ENCODE results near the gene MYO1G. TPM values are rescaled to one million over a fixed set of nuclear protein-coding genes. Genes with fewer than 3 reads are reported as not detected.
A peak's percentile ranks its signal among the peaks of the same experiment; 100 is the strongest.

The MYO1G gene
- total RNA-seq, 2 experiments from 2014 or later: 391 to 406 TPM

- intact Hi-C loops (cut with micrococcal nuclease): no loop called here
- CTCF ChIA-PET: interaction anchor here (0.6 to 2.6 kb wide), 5 partner anchors 12 to 126 kb away, joined by 4 to 13 read pairs (median 4); partner anchors contain the start of genes CCM2 and TBRG4
- Mint-ChIP-seq H3K36me3 (ENCODE audit: low read depth) (peaks cover 55% of the 10 kb centered on the region), H3K9me3 (no peaks in the 10 kb centered on the region), H3K27ac (peak overlapping the region; percentile 99), H3K27me3 (ENCODE audit: low read depth) (no peaks in the 10 kb centered on the region), H3K4me3 (peak overlapping the region; percentile 99), H3K4me1 (ENCODE audit: low read depth) (peaks cover 56% of the 10 kb centered on the region)
- no peak for DNase-seq
These were observed 6.3 kb upstream of the MYO1G start for GRCh38 chr7:44985033-44985695.

GRCh38 chr7:44984478-44984758, 5.6 kb upstream of the MYO1G start:
- peak overlapping the region; percentile 99 for H3K27ac Mint-ChIP-seq
- CTCF ChIA-PET: interaction anchor here (2.6 kb wide), 1 partner anchor 11 kb away, joined by 13 read pairs; no protein-coding TSS in a partner anchor
- H3K4me1 Mint-ChIP-seq (ENCODE audit: low read depth): peaks cover 63% of the 10 kb centered on the region
- H3K27me3 Mint-ChIP-seq (ENCODE audit: low read depth): no peaks in the 10 kb centered on the region
- H3K9me3 Mint-ChIP-seq: no peaks in the 10 kb centered on the region
- H3K36me3 Mint-ChIP-seq (ENCODE audit: low read depth): peaks cover 58% of the 10 kb centered on the region
- H3K4me3 Mint-ChIP-seq: peak overlapping the region; percentile 99
- intact Hi-C loops (cut with micrococcal nuclease): loop anchor here (5.0 kb wide), 1 partner anchor 1392 kb away; no protein-coding TSS in a partner anchor
- no peak for DNase-seq

- DNase-seq: no peak
- Mint-ChIP-seq H3K36me3 (ENCODE audit: low read depth) (peaks cover 61% of the 10 kb centered on the region), H3K27ac (peak overlapping the region; percentile 99)
These were observed 5.1 kb upstream of the MYO1G start for GRCh38 chr7:44983742-44984477.

GRCh38 chr7:44982970-44983369, 4.2 kb upstream of the MYO1G start:
- Mint-ChIP-seq H3K36me3 (ENCODE audit: low read depth) (peaks cover 70% of the 10 kb centered on the region), H3K4me3 (peak overlapping the region; percentile 99), H3K27ac (peak overlapping the region; percentile 99), H3K4me1 (ENCODE audit: low read depth) (peaks cover 57% of the 10 kb centered on the region), H3K9me3 (no peaks in the 10 kb centered on the region), H3K27me3 (ENCODE audit: low read depth) (no peaks in the 10 kb centered on the region)
- CTCF ChIA-PET: interaction anchor here (1.1 to 2.2 kb wide), 4 partner anchors 10 to 153 kb away, joined by 3 to 17 read pairs (median 4); no protein-coding TSS in a partner anchor
- DNase-seq: no peak
- intact Hi-C loops (cut with micrococcal nuclease): loop anchor here (5.0 kb wide), 1 partner anchor 1391 kb away; no protein-coding TSS in a partner anchor

More at GRCh38 chr7:44983742-44984477, 5.1 kb upstream of the MYO1G start:
- peak overlapping the region; percentile 99 for H3K4me3 Mint-ChIP-seq
- no peaks in the 10 kb centered on the region for H3K27me3 Mint-ChIP-seq (ENCODE audit: low read depth)
- CTCF ChIA-PET: interaction anchor here (1.1 to 2.6 kb wide), 5 partner anchors 11 to 152 kb away, joined by 3 to 17 read pairs (median 4); no protein-coding TSS in a partner anchor
- peaks cover 63% of the 10 kb centered on the region for H3K4me1 Mint-ChIP-seq (ENCODE audit: low read depth)
- intact Hi-C loops (cut with micrococcal nuclease): loop anchor here (5.0 kb wide), 1 partner anchor 1392 kb away; no protein-coding TSS in a partner anchor
- no peaks in the 10 kb centered on the region for H3K9me3 Mint-ChIP-seq

- peak overlapping the region; percentile 99 for H3K27ac Mint-ChIP-seq
- peaks cover 55% of the 10 kb centered on the region for H3K4me1 Mint-ChIP-seq (ENCODE audit: low read depth)
- H3K9me3 Mint-ChIP-seq: no peaks in the 10 kb centered on the region
- DNase-seq: peak; percentile 29
- intact Hi-C loops (cut with micrococcal nuclease): loop anchor here (5.0 kb wide), 1 partner anchor 1390 kb away; no protein-coding TSS in a partner anchor
- CTCF ChIA-PET: interaction anchor here (0.9 to 2.2 kb wide), 2 partner anchors 9 to 153 kb away, joined by 3 to 17 read pairs; no protein-coding TSS in a partner anchor
- peak overlapping the region; percentile 99 for H3K4me3 Mint-ChIP-seq
- peaks cover 74% of the 10 kb centered on the region for H3K36me3 Mint-ChIP-seq (ENCODE audit: low read depth)
- H3K27me3 Mint-ChIP-seq (ENCODE audit: low read depth): no peaks in the 10 kb centered on the region
These were observed 3.7 kb upstream of the MYO1G start for GRCh38 chr7:44982535-44982923.

- peak overlapping the region; percentile 99 for H3K27ac Mint-ChIP-seq
- CTCF ChIA-PET: interaction anchor here (0.8 to 2.2 kb wide), 4 partner anchors 8 to 39 kb away, joined by 3 to 17 read pairs (median 4); no protein-coding TSS in a partner anchor
- H3K36me3 Mint-ChIP-seq (ENCODE audit: low read depth): peaks cover 82% of the 10 kb centered on the region
- H3K9me3 Mint-ChIP-seq: no peaks in the 10 kb centered on the region
- no peaks in the 10 kb centered on the region for H3K27me3 Mint-ChIP-seq (ENCODE audit: low read depth)
- DNase-seq: peak; percentile 69
- H3K4me3 Mint-ChIP-seq: peak overlapping the region; percentile 99
- intact Hi-C loops (cut with micrococcal nuclease): loop anchor here (2.0 to 5.0 kb wide), 2 partner anchors 184 to 1389 kb away; partner anchors contain the start of gene PPIA
- peaks cover 54% of the 10 kb centered on the region for H3K4me1 Mint-ChIP-seq (ENCODE audit: low read depth)
These were observed 2.4 kb upstream of the MYO1G start for GRCh38 chr7:44981035-44981706.

- DNase-seq: peak; percentile 95
- peak overlapping the region; percentile 99 for H3K27ac Mint-ChIP-seq
- H3K4me1 Mint-ChIP-seq (ENCODE audit: low read depth): peaks cover 58% of the 10 kb centered on the region
- peak overlapping the region; percentile 99 for H3K4me3 Mint-ChIP-seq
- peaks cover 82% of the 10 kb centered on the region for H3K36me3 Mint-ChIP-seq (ENCODE audit: low read depth)
- CTCF ChIA-PET: interaction anchor here (0.7 to 1.5 kb wide), 4 partner anchors 16 to 40 kb away, joined by 3 to 4 read pairs (median 3); no protein-coding TSS in a partner anchor
- no peaks in the 10 kb centered on the region for H3K9me3 Mint-ChIP-seq
- intact Hi-C loops (cut with micrococcal nuclease): loop anchor here (1.0 to 5.0 kb wide), 8 partner anchors 65 to 1388 kb away; partner anchors contain the start of genes OGDH, PPIA and TBRG4
- H3K27me3 Mint-ChIP-seq (ENCODE audit: low read depth): no peaks in the 10 kb centered on the region
These were observed 1.7 kb upstream of the MYO1G start for GRCh38 chr7:44980393-44981034.

- Mint-ChIP-seq H3K4me3 (peak overlapping the region; percentile 99), H3K4me1 (ENCODE audit: low read depth) (peaks cover 64% of the 10 kb centered on the region), H3K9me3 (no peaks in the 10 kb centered on the region), H3K36me3 (ENCODE audit: low read depth) (peaks cover 82% of the 10 kb centered on the region), H3K27ac (peak overlapping the region; percentile 99), H3K27me3 (ENCODE audit: low read depth) (no peaks in the 10 kb centered on the region)
- CTCF ChIA-PET: interaction anchor here (0.7 to 1.5 kb wide), 5 partner anchors 10 to 157 kb away, joined by 3 to 4 read pairs (median 3); no protein-coding TSS in a partner anchor
- intact Hi-C loops (cut with micrococcal nuclease): loop anchor here (1.0 to 5.0 kb wide), 17 partner anchors 22 to 1387 kb away; partner anchors contain the start of genes H2AZ2, OGDH, PPIA and PURB
- DNase-seq: peak; percentile 37
These were observed 922 bp upstream of the MYO1G start for GRCh38 chr7:44979481-44980392.

- peak; percentile 53 for DNase-seq
- CTCF ChIA-PET: interaction anchor here (0.7 to 0.9 kb wide), 2 partner anchors 23 to 157 kb away, joined by 3 to 5 read pairs; no protein-coding TSS in a partner anchor
- H3K36me3 Mint-ChIP-seq (ENCODE audit: low read depth): peaks cover 80% of the 10 kb centered on the region
These were observed 868 bp downstream of the MYO1G start for GRCh38 chr7:44977959-44978335.

GRCh38 chr7:44977304-44977958, 1.4 kb downstream of the MYO1G start:
- intact Hi-C loops (cut with micrococcal nuclease): loop anchor here (1.0 to 5.0 kb wide), 4 partner anchors 9 to 720 kb away; partner anchors contain the start of gene TMED4
- DNase-seq: peak; percentile 94
- CTCF ChIA-PET: interaction anchor here (0.7 to 1.1 kb wide), 3 partner anchors 23 to 158 kb away, joined by 3 to 5 read pairs (median 5); no protein-coding TSS in a partner anchor
- peak overlapping the region; percentile 99 for H3K27ac Mint-ChIP-seq
- peaks cover 63% of the 10 kb centered on the region for H3K4me1 Mint-ChIP-seq (ENCODE audit: low read depth)
- H3K36me3 Mint-ChIP-seq (ENCODE audit: low read depth): peaks cover 80% of the 10 kb centered on the region
- H3K9me3 Mint-ChIP-seq: no peaks in the 10 kb centered on the region
- peak overlapping the region; percentile 99 for H3K4me3 Mint-ChIP-seq
- H3K27me3 Mint-ChIP-seq (ENCODE audit: low read depth): no peaks in the 10 kb centered on the region

More at GRCh38 chr7:44977959-44978335, 868 bp downstream of the MYO1G start:
- intact Hi-C loops (cut with micrococcal nuclease): loop anchor here (1.0 to 5.0 kb wide), 5 partner anchors 8 to 721 kb away; partner anchors contain the start of gene TMED4
- H3K4me3 Mint-ChIP-seq: peak overlapping the region; percentile 99
- H3K4me1 Mint-ChIP-seq (ENCODE audit: low read depth): peaks cover 67% of the 10 kb centered on the region
- no peaks in the 10 kb centered on the region for H3K27me3 Mint-ChIP-seq (ENCODE audit: low read depth)
- peak overlapping the region; percentile 99 for H3K27ac Mint-ChIP-seq
- H3K9me3 Mint-ChIP-seq: no peaks in the 10 kb centered on the region

Data from activated naive CD4-positive, alpha-beta T cell treated with anti-CD3 and anti-CD28 coated beads for 36 hours (primary cell).